HG02852 (cell line): ENCODE measurements around the gene GEMIN7.
"Not testable (repeated sequence)": the region's sequence is repeated elsewhere in the genome, so short reads cannot be mapped to it uniquely, and the experiment has no call there.

Source experiments
- ATAC-seq: cut with Tn5 transposase; IDR thresholded peaks from one replicate; pipeline ENCODE4 v1.9.1; 2021; ENCODE audit warnings: mild to moderate bottlenecking, moderate library complexity; ENCODE audit not compliant: unreplicated experiment

Gene GEMIN7

DNA sequence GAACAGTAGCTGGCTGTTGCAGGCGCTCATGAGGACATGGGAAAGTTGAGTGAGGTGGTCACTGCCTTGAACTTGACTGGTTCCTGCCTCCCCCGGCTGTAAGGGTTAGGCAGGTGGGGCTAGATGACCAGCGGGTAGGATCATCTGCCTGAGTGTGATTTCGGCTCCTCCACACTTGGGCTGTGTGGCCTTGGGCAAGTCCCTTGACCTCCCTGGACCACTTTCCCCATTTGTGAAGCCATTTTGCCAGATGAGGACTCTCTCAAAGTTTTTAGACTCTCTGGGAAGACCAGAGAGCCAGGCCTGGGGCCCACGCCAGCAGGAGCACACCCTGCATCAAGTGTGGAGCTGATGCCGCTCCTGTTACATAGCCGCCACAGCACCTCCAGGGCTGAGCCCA, 23.4 kb downstream of the GEMIN7 start:
- ATAC-seq = no peak

DNA sequence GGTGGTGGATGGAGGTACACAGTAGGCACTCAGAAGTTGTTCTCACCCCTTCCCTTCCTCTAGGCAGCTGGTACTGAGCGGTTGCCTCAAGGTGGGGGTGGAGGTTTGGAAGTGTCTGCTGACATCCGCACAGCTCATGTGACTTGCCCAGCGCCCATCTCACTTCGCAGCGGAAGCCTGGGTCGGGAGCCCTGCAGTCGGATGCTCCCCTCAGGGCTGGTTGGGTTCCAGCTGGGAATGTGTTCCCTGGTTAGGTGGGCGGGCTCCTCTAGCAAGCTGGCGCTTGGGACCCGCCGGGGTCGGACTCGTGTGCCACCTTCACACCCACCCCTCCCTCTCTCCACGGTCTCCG, 24.1 kb downstream of the GEMIN7 start:
- ATAC-seq = no peak

DNA sequence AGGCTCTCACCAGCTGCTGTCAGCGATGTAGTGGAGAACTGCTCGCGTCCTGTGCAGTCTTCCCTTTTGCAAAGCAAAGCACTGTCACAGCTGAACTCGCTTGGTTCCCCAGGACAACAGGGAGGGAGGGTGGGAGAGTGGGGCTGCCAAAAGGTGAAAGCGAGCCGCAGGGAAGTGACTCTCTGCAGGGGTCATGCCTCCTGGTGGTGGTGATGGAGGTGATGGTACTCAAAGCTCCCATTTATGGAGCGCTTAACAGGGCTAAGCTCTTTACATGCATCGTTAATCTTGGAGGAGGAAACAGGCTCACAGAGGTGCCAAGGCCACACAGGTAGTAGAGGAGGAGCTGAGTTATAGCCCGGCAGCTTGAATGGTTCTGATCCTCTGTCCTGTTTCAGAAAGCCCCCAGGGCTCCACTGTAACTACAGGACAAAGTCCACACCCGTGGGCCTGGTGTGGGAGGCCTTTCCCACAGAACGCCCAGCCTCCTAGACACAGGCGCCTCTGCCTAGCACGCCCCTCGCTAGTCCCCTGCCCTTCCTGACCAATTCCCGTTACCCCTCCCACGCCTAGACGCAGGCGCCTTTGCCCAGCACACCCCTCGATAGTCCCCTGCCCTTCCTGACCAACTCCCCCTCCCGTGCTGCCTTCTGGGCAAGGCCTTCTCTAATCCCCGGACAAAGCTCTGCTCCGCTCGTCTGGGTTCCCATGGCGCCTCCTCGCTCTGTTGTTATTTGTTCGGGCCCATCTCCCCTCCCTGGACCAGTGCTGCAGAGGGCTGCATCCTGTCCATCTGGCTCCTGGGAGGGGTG, 24.7 kb downstream of the GEMIN7 start:
- no peak for ATAC-seq

DNA sequence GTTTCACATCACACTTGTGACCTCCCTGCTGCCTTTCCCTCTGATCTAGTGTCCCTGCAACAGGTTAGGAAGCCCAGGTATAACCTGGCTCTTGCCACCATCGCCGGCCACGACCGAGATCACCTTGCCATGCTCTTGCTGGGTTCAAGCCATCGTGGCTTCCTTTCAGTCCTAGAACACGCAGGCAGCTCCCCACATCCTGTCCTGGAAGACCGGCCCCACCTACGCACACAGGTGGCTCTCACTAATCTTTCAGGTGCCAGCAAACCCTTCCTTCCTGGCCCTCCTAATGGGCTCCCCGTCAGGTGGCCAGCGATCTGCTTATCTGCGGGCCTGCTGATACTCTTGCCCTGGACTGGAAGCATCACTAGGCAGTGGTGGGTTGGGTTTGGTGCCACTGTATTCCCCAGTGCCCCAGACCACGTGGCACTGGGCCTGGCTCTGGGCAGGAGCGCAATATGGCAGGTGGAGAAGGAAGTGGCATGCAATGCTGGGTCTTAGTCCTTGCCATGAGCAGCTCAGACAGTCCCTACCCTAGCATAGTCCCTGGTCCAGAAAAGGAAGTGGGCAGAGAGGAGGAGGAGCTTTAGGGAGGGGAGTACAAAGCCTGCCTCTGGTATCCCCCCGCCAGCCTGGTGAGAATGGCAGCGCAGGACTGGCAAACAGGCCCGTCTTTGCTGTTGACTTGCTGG, 25.7 kb downstream of the GEMIN7 start:
- no peak for ATAC-seq

DNA sequence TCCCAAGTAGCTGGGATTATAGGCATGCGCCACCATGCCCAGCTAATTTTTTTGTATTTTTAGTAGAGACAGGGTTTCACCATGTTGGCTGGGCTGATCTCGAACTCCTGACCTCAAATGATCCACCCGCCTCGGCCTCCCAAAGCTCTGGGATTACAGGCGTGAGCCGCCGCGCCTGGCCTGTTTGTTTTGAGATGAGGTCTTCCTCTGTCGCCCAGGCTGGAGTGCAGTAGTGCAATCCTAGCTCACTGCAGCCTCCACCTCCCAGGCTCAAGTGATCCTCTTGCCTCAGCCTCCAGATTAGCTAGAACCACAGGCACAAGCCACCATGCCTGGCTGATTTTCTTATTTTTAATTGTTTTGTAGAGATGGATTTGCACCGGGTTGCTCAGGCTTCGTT, 27.3 kb downstream of the GEMIN7 start:
- ATAC-seq = not testable (repeated sequence)

DNA sequence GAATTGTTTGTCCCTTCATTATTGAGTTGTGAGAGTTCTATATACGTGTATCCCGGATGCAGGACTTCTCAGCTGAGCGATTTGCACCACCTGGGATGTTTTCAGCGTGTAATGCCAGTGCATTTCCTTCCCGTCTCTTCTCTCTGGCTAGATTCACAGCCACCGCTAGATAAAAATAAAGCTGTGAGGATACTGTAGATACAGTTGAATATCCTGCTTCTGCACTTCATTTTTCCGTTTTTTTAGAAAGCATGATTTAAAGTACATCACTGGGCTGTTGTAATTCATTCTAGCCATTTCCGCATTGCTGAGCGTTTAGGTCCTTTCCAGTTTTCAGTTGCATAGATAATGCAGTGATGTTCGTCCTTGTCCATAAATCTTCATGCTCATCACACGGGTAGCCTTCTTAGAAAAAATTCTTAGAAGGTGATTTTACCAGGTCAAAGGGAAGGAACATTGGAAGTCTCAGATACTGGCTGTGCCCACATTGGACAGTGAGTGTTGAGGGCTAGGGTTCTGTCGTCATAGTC, 28.6 kb downstream of the GEMIN7 start:
- ATAC-seq = no peak

DNA sequence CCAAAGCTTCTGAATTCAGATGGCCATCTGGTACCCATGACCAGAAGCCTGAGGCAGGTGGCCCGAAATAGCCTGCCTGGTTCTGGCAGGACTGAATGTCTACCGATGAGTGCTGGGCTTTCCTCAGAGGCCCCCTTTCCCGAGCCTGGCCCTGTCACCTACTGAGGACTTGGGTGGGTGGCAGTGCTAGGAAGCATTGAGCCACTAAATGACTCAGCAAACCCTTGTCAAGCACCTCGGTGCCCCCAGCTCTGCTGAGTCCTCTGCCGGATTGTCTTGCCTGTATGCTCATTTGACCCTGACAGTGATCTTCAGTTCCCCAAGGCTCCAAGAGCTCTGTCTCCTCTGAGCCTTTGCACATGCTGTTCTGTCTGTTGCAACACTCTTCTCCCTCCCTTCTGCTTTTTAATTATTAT, 31.8 kb downstream of the GEMIN7 start:
- no peak for ATAC-seq

DNA sequence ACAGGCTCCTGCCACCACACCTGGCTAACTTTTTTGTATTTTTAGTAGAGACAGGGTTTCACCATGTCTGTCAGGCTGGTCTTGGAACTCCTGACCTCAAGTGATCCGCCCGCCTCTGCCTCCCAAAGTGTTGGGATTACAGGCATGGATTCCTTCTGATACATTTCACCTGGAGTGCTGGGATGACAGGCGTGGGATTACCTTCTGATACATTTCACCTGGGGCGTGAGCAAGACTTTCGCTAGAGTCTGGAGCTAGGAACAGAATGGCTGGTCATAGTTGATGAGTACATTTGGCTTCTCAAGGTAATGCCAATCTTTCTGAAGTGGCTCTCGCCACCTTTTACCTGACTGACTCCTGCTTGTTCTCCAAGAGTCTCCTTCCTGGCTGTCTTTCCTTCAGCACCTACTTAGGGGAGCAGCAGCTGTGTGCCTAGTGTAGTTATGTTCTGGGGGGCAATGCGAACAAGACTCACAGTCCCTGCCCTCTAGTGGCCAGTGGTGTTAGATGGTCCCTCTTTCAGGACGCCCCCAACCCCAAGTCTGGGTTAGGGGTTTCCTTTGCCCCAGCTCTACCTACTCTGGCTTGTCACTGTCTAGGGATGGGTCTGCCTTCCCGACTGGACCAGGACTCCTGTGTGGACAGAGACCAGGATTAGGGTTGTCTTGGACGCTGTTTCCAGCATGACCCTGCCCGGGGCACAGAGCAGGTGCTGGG, 33.2 kb downstream of the GEMIN7 start:
- ATAC-seq = no peak

DNA sequence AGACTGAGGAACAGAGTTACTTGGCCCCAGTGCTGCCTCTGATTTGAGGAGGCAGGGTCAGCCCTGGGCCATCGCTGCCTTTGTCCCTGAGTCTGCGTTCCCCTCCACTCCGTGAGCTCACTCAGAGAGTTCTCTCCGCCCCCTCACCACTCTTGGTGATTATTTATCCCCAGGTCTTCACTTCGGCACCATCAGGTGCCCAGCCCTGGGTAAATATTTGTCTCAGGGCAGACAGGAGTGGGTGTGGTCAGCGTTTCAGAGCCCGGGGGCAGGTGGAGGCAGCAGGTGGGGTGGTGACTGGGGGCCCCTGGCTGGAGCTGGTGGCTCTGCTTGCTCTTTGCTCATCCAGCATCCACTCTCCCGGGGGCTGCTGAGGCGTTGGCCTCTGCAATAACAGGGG, 34.6 kb downstream of the GEMIN7 start:
- no peak for ATAC-seq

DNA sequence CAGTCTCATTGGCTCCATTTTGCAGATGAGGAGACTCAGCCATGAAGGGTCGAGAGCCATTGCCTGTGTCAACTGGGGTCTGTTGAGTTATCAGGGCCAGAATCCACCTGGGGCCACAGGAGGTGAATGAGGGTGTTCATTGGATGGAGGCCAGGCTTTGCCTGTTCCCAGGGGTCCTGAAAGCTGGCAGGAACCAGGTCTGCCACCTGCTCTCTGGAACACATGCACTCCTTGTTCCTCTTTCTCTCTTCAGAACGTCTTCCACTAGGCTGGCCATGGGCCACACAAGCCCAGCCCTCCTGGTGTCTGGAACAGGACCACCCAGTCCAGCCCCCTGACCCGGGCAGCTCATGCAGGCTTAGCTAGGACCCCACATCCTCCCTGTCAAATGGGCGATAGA, 35.1 kb downstream of the GEMIN7 start:
- no peak for ATAC-seq

DNA sequence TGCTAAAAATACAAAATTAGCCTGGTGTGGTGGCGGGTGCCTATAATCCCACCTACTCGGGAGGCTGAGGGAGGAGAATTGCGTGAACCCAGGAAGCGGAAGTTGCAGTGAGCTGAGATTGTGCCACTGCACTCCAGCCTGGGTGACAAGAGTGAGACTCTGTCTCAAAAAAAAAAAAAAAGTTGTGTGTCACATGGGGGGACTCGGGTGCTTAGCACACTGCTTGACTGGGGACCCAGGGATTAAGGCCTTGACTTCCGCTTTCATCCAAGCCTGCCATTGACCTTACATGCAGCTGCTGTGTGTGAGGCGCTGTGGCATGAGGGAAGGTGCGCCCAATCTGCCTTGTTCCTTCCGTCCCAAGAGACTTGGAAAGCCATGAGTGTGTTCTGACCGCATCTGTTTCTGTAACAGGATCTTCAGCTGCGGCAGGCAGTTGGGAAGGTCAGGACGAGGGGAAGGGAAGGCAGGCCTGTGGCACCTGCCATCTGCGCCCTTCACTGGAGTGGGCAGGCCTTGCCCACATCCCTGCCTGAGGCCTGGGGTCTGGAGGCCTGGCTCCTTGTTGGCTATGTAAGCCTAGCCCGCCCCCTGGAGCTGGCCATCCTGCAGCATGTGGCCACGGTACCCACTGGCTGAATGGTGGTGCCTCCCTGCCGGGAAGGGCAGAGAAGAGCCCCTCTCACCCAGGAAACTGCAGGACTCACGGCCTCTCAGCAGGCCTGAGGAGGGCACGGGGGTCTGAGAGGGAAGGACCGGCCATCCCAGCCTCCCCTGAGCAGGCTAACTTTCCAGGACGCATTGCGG, 37.0 kb downstream of the GEMIN7 start:
- no peak for ATAC-seq

DNA sequence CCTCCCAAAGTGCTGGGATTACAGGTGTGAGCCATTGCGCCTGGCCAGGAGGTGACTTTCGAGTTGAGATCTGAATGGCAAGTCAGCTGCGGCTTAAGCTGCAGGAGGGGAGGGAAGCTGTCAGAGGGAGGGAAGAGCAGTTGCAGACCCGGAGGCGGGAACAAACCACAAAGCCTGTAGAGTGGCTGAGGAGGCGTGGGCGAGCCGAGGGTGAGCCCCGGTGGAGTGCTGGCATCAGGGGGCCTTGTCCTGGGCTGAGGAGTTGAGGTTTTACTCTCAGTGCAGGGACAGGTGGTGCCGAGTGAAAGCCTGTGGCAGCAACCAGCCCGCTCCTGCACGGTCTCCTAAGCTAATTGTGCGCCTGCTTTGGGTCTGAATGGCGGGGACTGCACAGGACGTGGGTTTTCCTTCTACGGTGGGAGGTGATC, 38.1 kb downstream of the GEMIN7 start:
- no peak for ATAC-seq

DNA sequence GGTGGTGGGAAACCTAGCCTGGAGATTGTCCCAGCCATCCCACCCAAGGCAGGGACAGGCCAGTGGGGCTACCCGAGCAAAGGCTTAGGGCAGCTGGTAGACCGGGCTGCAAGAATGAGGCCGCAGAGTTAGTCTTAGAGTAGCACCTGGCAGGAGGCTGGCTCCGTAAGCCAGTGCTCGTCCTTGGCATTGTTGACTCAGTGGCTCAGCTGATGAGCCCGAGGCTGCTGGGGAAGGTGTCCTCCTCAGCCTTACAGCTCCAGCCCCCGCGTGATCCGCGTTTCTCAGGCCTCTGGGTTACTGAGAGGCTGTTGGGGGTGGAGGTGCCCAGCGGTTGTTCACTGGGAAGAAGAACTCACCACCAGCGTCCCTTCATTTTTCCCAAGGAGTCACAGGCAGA, 38.6 kb downstream of the GEMIN7 start:
- no peak for ATAC-seq

DNA sequence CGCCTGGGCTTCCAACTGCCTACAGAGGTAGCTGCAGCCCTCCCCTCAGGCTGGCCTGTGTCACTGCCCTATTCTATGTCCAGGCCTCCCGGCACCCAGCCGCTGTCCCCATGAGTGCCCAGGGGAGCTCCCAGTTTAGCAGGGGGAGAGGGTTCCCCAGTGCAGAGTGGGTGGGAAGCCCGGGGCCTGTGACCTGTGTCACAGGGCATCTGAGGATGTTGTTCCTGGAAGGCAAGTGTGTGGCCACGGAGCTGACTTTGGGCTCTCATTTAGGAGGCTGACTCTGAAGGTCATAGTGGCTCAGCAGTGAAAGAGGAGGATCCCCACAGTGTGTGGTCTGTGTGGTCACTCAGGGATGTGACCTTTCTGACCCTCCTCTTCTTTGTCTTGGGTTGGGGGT, 39.0 kb downstream of the GEMIN7 start:
- ATAC-seq = no peak

DNA sequence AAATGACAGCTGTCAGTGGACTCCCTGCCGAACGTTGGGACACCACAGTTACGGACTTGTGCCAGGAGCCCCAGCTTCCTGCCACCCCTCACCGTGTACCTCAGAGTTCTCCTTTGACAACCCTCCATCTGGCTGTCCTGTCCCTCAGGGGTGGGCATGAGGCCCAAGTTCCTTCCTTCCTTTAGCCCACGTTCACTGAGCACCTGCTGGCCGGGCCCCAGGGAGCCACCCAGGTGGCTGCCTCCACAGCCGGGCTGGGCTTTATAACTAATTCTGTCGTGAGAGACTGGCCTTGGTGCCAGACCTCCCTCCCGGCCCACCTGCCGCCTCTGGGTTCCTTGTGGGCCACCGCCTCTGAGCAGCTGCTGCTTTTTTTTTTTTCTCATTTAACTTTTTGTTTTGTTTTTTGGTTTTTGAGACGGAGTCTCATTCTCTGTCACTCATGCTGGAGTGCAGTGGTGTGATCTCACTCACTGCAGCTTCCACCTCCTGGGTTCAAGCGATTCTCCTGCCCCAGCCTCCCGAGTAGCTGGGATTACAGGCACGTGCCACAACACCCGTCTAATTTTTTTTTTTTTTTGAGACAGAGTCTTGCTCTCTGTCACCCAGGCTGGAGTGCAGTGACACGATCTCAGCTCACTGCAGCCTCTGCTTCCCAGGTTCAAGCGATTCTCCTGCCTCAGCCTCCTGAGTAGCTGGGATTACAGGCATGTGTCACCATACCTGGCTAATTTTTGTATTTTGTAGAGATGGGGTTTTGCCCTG, 39.7 kb downstream of the GEMIN7 start:
- ATAC-seq = not testable (repeated sequence)

DNA sequence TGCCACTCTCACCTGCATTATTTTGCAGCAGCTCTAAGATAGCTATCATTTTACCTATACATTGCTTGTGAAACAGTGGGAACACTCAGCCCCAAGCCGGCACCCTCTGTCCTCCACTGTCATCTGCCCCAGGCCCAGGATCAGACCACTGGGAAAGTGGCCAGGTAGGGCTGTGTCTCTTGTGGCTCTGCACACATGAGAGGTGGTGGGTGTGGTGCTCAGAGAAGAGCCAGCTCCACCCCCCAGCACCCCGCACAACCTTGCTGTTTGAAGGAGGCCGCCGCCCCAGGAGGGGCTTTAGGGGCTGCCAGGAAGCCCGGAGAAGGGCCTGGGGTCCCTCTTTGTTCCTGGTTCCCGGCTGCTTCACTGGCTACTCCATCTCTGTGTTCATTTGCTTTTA, 40.5 kb downstream of the GEMIN7 start:
- no peak for ATAC-seq

DNA sequence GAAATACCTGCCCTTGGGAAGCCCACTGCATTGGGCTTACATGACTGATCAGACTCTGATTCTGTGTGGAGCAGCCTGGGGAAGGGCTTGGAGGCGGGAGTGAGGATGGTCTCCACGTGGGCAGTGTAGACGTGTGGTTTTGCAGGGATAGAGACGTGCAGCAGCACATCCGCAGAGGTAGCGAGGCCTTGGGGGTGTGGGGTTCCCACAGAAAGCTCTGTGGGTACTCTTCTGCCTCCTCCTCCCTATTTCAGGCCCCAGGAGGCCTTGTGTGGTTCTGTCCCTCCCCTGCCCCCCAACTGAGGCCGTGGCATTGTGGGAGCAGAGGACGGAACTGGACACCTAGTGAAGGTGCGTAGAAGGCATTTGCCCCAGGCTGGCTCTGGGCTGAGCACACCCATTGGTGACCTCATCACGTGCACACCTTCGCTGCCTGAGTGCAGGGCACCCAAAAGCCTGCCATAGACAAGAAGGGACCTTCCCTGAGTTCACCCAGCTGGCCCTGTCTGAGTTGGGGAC, 42.8 kb downstream of the GEMIN7 start:
- no peak for ATAC-seq

DNA sequence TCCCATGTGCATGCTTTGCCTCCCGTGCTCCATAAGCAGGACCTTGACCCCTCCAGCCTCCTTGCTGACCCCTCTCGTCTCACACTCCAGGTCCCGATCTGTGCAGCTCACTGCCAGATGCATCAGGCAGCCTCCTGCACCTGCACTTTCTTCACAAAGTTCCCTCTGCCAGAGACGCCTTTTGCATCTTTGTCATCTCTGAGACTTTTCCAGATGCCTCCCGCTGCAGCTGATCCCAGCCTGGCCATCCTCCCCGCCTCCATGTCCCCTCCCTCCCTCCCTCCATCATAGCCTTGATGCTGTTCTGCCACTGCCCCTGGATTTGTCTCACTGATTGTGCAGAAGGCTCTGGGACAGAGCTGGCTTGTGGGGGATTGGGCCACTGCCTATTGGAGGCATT, 43.8 kb downstream of the GEMIN7 start:
- no peak for ATAC-seq

DNA sequence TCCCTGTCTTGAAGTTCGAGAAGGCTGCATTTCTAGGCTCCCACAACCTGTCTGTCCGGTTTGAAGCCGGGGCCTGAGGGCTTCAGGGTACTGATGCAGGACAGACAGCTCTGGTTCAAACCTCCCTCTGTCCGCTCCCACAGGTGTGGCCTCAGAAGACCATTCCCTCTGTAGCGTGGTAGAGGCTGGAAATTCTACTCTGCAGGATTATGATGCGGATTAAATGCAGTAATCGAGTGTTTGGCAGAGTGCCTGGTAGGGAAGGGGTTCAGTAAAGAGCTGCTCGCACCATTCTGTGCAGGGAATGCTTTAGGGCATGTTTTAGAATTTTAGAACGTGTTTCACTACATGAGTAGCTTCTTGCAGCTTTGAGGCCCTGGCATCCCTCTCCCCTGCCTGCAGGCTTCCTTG, 44.4 kb downstream of the GEMIN7 start:
- ATAC-seq = no peak

DNA sequence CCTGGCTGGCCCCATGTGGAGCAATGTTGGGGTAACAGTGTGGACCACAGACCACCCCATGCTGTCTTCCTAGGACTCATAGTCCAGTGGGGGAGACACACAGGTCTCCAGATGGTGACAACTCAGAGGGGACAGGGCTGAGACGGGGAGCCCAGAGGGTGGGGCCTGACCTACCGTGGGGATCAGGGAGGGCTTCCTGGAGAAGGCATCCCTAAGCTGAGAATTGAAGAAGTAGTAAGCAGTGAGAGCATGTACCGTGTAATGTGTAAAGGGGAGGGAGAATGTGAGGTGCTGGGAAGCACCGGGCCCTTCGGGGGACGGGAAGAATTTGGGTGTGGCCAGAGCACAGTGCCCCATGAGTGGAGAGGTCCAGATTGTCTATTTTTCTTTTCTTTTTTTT, 45.0 kb downstream of the GEMIN7 start:
- no peak for ATAC-seq
